CD4-positive, alpha-beta memory T cell (primary cell): ENCODE measurements around the gene DOCK1. TPM values are rescaled to one million over a fixed set of nuclear protein-coding genes. Genes with fewer than 3 reads are reported as not detected.
"Not testable (repeated sequence)": the region's sequence is repeated elsewhere in the genome, so short reads cannot be mapped to it uniquely, and the experiment has no call there.

Source experiments
- CTCF ChIA-PET: fragments of 350-600 bp; sonication (Branson Sonifier 250); formaldehyde crosslinking; loops from one replicate; lab custom pipeline; 2021; ENCODE audit warnings: inconsistent platforms; ENCODE audit not compliant: partially characterized antibody; lab: Charles Lee
- POLR2A ChIA-PET: fragments of 350-600 bp; sonication (Branson Sonifier 250); formaldehyde crosslinking; loops from one replicate; lab custom pipeline; 2021; ENCODE audit not compliant: partially characterized antibody; lab: Charles Lee
- DNase-seq, 5 donors: peaks; one replicate each; pipeline versions ENCODE4 v3.0.0 to v3.0.0-alpha.2; 2020 to 2022; ENCODE audit warnings: mixed read lengths in 1 of 5
- H3K27ac ChIP-seq: one replicate; pipeline ENCODE4 v1.7.0; 2013; ENCODE audit warnings: low read depth, low read length
- H3K27me3 ChIP-seq: 2 replicates; pipeline ENCODE4 v1.7.0; 2013; ENCODE audit warnings: mild to moderate bottlenecking, low read length, moderate library complexity; ENCODE audit not compliant: insufficient read depth
- H3K36me3 ChIP-seq: 2 replicates; pipeline ENCODE4 v1.7.0; 2013; ENCODE audit warnings: mild to moderate bottlenecking, low read length, moderate library complexity; ENCODE audit not compliant: insufficient read depth
- H3K4me1 ChIP-seq: 2 replicates; pipeline ENCODE4 v1.7.0; 2013; ENCODE audit warnings: mild to moderate bottlenecking, low read length, moderate library complexity; ENCODE audit not compliant: insufficient read depth
- H3K4me3 ChIP-seq, 2 donors: one replicate each; pipeline ENCODE4 v1.7.0; 2013; ENCODE audit warnings: low read length in 2 of 2, mild to moderate bottlenecking in 1 of 2
- H3K9me3 ChIP-seq, 2 donors: one replicate each; pipeline ENCODE4 v1.7.0; 2013; ENCODE audit warnings: low read length in 2 of 2, control low read depth in 1 of 2; ENCODE audit not compliant: control insufficient read depth in 1 of 2
- H3K27ac Mint-ChIP-seq, 7 donors: one replicate each; pipeline ENCODE4 v1.8.0; 2020 to 2021; ENCODE audit warnings: mixed read lengths in 7 of 7, mild to moderate bottlenecking in 6 of 7, inconsistent platforms in 3 of 7, moderate library complexity in 3 of 7
- H3K27me3 Mint-ChIP-seq, 2 donors: one replicate each; pipeline ENCODE4 v1.8.0; 2020 to 2021; ENCODE audit warnings: mixed read lengths in 2 of 2
- H3K36me3 Mint-ChIP-seq, 2 donors: one replicate each; pipeline ENCODE4 v1.8.0; 2020 to 2021; ENCODE audit warnings: mixed read lengths in 2 of 2, inconsistent platforms in 1 of 2, mild to moderate bottlenecking in 1 of 2
- H3K4me1 Mint-ChIP-seq, 4 donors: one replicate each; pipeline ENCODE4 v1.8.0; 2020 to 2021; ENCODE audit warnings: mixed read lengths in 4 of 4, mild to moderate bottlenecking in 1 of 4
- H3K4me3 Mint-ChIP-seq, 8 donors: one replicate each; pipeline ENCODE4 v1.8.0; 2020 to 2021; ENCODE audit warnings: mixed read lengths in 8 of 8, mild to moderate bottlenecking in 7 of 8, moderate library complexity in 6 of 8, inconsistent platforms in 3 of 8
- H3K9me3 Mint-ChIP-seq, 8 donors: one replicate each; pipeline ENCODE4 v1.8.0; 2020 to 2021; ENCODE audit warnings: mixed read lengths in 8 of 8, mild to moderate bottlenecking in 5 of 8, inconsistent platforms in 3 of 8, moderate library complexity in 1 of 8
- intact Hi-C: fragments of 100-400 bp; cut with micrococcal nuclease; formaldehyde crosslinking; loops from one replicate; pipeline ENCODE4 v1.15.1; 2023
- polyA plus RNA-seq, 2 donors: library from polyadenylated mRNA; unstranded; fragments of 300-500 nt; fragmentation: Illumina TruSeq; gene quantifications; one replicate each; pipeline ENCODE4 v1.2.3, GENCODE V29; 2021
- total RNA-seq, 2 experiments: library from RNA; stranded (reverse); gene quantifications; one replicate each; pipeline ENCODE4 v1.2.3, GENCODE V29; 2021

The DOCK1 gene
- total and polyA plus RNA-seq, 4 experiments from 2014 or later = 0.17 TPM; not detected in 2

DNA sequence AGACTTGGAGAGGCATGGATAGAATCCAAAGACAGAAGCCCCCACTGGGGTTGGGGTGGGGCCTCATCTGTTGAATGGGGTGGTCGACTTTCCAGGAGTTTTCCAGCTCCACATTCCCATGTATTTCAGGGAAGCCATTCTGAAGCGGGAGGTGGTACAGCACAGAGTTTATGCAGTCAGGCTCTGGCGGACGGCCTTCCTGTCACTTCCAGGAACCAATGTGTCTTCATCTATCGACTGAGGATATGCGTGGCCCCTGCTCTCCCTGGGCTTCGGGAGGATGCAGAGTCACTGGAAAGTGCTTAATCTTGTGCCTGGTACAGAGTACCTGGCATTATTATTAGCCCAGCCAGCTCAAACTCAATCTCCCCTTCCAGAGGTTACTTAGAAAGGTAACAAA lies 26.3 kb downstream of the DOCK1 start:
- Histone ChIP-seq H3K27me3 (no peaks in the 10 kb centered on the region), H3K9me3 (no peaks in the 10 kb centered on the region), H3K27ac (no peak overlapping the region), H3K4me3 (no peak overlapping the region), H3K4me1 (no peaks in the 10 kb centered on the region), H3K36me3 (no peaks in the 10 kb centered on the region)
- POLR2A ChIA-PET = no interaction called here
- DNase-seq = no peak
- CTCF ChIA-PET = no interaction called here
- no peaks in the 10 kb centered on the region for H3K36me3 Mint-ChIP-seq
- H3K27me3 Mint-ChIP-seq = no peaks in the 10 kb centered on the region
- no peak overlapping the region for H3K27ac Mint-ChIP-seq
- no peaks in the 10 kb centered on the region for H3K4me1 Mint-ChIP-seq
- H3K9me3 Mint-ChIP-seq = peaks cover 0 to 4% (median 0%) of the 10 kb centered on the region in 8 donors
- intact Hi-C loops = no loop called here
- no peak overlapping the region for H3K4me3 Mint-ChIP-seq

DNA sequence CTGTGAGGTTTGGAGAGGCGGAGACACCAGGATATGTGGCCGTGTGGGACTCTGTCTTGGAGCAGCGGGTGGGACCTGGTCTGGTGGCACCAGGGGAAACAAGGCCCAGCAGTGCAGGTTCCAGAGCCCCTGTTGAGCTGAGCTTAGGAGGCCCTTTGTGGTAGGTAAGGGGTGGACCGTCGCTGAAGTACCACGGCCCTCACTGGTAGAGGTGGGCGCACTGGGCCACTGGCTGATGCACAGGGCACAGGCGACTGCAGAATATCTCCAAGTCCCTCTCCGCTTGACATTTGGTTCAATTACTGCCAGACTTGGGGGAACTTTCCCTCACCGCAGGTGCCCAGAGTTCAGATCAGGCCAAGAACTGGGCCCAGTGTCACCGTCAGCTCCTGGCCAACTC lies 27.3 kb downstream of the DOCK1 start:
- Histone ChIP-seq H3K27me3 (no peaks in the 10 kb centered on the region), H3K36me3 (no peaks in the 10 kb centered on the region), H3K4me1 (no peaks in the 10 kb centered on the region), H3K27ac (no peak overlapping the region), H3K9me3 (no peaks in the 10 kb centered on the region), H3K4me3 (no peak overlapping the region)
- H3K4me3 Mint-ChIP-seq = no peak overlapping the region
- no peaks in the 10 kb centered on the region for H3K4me1 Mint-ChIP-seq
- no peak overlapping the region for H3K27ac Mint-ChIP-seq
- DNase-seq = no peak
- H3K36me3 Mint-ChIP-seq = no peaks in the 10 kb centered on the region
- H3K27me3 Mint-ChIP-seq = no peaks in the 10 kb centered on the region
- POLR2A ChIA-PET = no interaction called here
- intact Hi-C loops = no loop called here
- CTCF ChIA-PET = no interaction called here
- peaks cover 0 to 4% (median under 1%) of the 10 kb centered on the region in 8 donors for H3K9me3 Mint-ChIP-seq

DNA sequence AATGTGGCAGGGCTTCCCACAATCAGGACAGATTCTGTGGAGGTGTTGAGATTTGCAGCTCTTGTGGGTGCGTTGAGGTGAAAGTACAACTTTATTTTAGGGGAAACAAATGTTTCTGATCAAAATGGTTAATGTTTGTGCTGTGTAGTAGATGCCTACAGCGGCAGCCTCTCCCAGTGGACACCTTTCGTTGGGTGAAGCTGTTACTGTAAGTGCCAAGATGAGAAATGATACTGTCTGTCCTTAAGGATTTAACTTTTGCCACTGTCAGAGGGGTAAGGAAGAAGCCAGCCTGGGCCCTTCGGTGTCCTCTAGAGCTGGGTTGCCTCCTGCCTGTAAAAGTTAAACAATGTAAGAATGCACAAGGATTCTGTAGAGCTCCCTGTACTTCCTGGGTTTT lies 27.9 kb downstream of the DOCK1 start:
- Mint-ChIP-seq H3K4me1 (no peaks in the 10 kb centered on the region), H3K4me3 (no peak overlapping the region), H3K27ac (no peak overlapping the region), H3K27me3 (no peaks in the 10 kb centered on the region), H3K9me3 (peaks cover 0 to 4% (median under 1%) of the 10 kb centered on the region in 8 donors), H3K36me3 (no peaks in the 10 kb centered on the region)
- Histone ChIP-seq H3K9me3 (no peaks in the 10 kb centered on the region), H3K27ac (no peak overlapping the region), H3K36me3 (no peaks in the 10 kb centered on the region), H3K4me1 (no peaks in the 10 kb centered on the region), H3K27me3 (no peaks in the 10 kb centered on the region), H3K4me3 (no peak overlapping the region)
- ChIA-PET POLR2A (no interaction called here), CTCF (no interaction called here)
- DNase-seq = no peak
- intact Hi-C loops = no loop called here

DNA sequence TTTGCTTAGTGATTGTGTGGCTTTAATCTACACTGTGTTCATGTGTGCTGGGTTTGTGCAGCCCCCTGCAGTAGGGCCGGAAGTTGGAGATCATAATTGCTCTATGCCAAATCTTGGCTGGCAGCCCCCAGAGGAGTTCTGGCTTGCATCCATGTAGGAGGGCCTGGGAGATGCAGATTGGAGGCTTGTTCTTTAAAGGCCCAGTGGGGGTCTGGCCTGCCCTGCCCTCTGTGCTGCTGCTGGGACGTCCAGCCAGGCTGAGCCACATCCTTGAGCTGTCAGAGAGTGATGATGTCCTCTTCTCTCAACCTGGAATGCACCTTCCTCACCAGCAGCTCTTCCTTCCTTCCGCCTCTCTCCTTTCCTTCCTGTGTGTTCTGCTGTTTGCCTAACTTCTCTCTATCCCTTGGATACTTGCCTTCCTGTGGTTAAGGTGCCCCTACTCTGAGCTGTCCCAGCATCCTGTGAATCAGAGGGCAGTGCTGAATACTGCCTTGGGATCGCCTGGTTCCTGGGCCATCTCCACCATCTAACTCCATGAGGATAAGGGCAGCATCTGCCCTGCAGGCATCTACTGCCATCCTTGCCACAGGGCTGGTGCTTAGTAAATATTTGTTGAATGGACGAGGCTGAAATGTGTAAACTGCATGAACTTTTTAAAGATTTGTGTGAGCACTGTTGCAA lies 30.2 kb downstream of the DOCK1 start:
- intact Hi-C loops = no loop called here
- no peaks in the 10 kb centered on the region for H3K36me3 Mint-ChIP-seq
- no peak overlapping the region for H3K4me3 Mint-ChIP-seq
- peaks cover 0 to 4% (median 0%) of the 10 kb centered on the region in 8 donors for H3K9me3 Mint-ChIP-seq
- Histone ChIP-seq H3K9me3 (no peaks in the 10 kb centered on the region), H3K36me3 (no peaks in the 10 kb centered on the region), H3K4me1 (no peaks in the 10 kb centered on the region), H3K27me3 (no peaks in the 10 kb centered on the region), H3K4me3 (no peak overlapping the region), H3K27ac (no peak overlapping the region)
- H3K4me1 Mint-ChIP-seq = no peaks in the 10 kb centered on the region
- POLR2A ChIA-PET = no interaction called here
- H3K27ac Mint-ChIP-seq = no peak overlapping the region
- CTCF ChIA-PET = no interaction called here
- H3K27me3 Mint-ChIP-seq = no peaks in the 10 kb centered on the region
- DNase-seq = no peak

DNA sequence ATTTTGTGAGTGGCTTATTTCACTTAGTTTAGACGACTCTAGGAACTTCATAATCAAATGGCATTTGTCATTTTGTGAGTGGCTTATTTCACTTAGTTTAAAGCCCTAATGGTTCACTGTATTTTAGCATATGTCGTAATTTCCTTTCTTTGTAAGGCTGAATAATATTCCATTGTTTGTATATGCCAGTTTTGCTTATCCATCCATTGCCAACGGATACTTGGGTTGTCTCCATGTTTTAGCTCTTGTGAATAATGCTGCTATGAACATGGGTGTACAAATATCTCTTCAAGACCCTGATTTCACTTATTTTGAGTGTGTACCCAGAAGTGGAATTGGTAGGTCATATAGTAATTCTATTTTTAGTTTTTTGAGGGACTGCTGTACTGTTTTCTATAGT lies 31.8 kb downstream of the DOCK1 start:
- Histone ChIP-seq H3K9me3 (no peaks in the 10 kb centered on the region), H3K27me3 (no peaks in the 10 kb centered on the region), H3K27ac (no peak overlapping the region), H3K36me3 (no peaks in the 10 kb centered on the region), H3K4me3 (no peak overlapping the region), H3K4me1 (no peaks in the 10 kb centered on the region)
- Mint-ChIP-seq H3K27me3 (no peaks in the 10 kb centered on the region), H3K9me3 (peaks cover 0 to 4% (median 0%) of the 10 kb centered on the region in 8 donors), H3K4me3 (no peak overlapping the region), H3K4me1 (no peaks in the 10 kb centered on the region), H3K36me3 (no peaks in the 10 kb centered on the region), H3K27ac (peak overlapping the region in 1 of 7 donors; percentile 32)
- DNase-seq = no peak
- POLR2A ChIA-PET = no interaction called here
- intact Hi-C loops = no loop called here
- CTCF ChIA-PET = no interaction called here

DNA sequence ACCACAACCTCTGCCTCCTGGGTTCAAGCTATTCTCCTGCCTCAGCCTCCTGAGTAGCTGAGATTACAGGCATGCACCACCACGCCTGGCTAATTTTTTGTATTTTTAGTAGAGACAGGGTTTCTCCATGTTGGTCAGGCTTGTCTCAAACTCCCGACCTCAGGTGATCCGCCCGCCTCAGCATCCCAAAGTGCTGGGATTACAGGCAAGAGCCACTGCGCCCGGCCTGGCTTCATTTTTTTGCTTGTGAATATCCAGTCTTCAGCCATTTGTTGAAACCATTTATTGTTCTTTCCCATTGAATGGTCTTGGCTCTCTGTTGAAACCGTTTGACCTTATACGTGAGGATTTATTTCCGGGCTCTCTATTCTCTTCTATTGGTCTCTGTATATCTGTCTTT lies 32.9 kb downstream of the DOCK1 start:
- H3K9me3 ChIP-seq, H3K36me3 ChIP-seq, CTCF ChIA-PET, H3K27me3 Mint-ChIP-seq, intact Hi-C loops, H3K27ac Mint-ChIP-seq, H3K4me3 ChIP-seq, H3K4me1 ChIP-seq, POLR2A ChIA-PET, H3K27me3 ChIP-seq, DNase-seq, H3K4me1 Mint-ChIP-seq, H3K27ac ChIP-seq, H3K9me3 Mint-ChIP-seq, H3K36me3 Mint-ChIP-seq, H3K4me3 Mint-ChIP-seq: not testable (repeated sequence)

DNA sequence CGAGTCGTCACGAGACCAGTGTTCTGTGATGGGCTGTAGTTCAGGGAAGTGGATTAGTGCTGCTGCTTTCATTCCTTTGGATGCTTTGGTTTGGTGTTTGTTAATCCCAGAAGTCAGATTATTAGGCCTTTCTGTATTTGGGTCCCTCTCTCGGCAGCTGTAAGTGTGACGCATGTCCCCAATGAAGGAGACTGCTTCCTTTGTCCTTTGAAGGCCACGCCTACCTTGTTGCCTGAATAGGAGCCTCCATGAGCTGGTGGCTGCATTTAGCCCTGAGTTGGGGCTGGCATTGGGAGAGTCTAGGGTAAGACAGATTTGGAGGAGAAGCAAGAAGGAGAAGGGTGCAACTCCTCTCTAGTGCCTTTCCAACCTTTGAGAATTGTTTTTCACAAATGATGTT lies 34.5 kb downstream of the DOCK1 start:
- Mint-ChIP-seq H3K36me3 (no peaks in the 10 kb centered on the region), H3K4me3 (no peak overlapping the region), H3K4me1 (no peaks in the 10 kb centered on the region), H3K27me3 (no peaks in the 10 kb centered on the region), H3K27ac (no peak overlapping the region), H3K9me3 (peaks cover 0 to 4% (median 0%) of the 10 kb centered on the region in 8 donors)
- intact Hi-C loops = no loop called here
- Histone ChIP-seq H3K4me1 (no peaks in the 10 kb centered on the region), H3K36me3 (no peaks in the 10 kb centered on the region), H3K4me3 (no peak overlapping the region), H3K27ac (no peak overlapping the region), H3K27me3 (no peaks in the 10 kb centered on the region), H3K9me3 (no peaks in the 10 kb centered on the region)
- ChIA-PET CTCF (no interaction called here), POLR2A (no interaction called here)
- no peak for DNase-seq
